ENCODE results near the gene ERRFI1.

The ERRFI1 gene

DNA sequence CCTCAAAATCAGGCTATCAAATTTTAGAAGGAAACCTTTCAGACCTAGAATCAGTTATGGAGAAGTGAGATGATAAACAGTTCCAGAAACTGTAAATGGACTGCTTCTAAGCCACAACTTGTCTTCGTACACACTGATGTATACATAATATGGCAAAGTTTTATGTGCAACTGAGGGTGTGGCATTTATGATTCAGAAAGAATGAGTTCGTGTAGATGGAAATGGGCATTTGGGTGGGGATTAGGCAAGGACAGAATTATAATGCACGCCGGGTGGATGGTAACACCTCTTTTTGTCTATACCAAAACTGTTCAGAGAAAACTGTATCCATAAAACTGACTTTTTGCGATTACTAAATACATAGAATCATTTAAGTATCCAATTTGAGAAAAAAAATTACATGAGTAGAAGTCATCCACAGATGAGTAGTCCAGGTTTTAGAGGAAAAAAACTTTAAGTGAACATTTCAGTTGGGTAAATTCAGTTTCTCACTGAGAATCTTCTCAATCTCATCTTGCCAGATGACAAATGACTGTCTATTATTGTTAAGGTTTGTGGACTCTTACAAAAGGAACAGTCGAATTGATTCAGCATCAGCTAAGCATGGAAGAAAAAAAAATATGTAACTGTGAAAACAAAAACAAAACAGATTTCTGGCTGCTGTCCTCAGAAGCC is 22.5 kb downstream of the ERRFI1 start:
- DNase-seq = no peak

DNA sequence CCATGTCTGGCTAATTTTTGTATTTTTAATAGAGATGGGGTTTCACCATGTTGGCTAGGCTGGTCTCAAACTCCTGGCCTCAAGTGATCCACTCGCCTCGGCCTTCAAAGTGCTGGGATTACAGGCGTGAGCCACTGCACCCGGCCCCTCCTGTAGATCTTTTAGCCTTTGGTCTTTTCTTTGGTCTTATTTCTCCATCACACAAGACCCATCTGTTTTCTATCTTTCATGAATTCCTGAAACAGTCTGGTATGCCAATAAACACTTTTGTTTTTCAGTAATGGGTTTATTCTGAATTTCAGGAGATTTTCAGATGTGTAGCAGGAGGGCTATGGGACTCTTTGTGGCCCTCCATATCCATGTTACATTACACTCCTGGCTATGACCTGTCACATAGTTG is 23.2 kb downstream of the ERRFI1 start:
- no peak for DNase-seq

DNA sequence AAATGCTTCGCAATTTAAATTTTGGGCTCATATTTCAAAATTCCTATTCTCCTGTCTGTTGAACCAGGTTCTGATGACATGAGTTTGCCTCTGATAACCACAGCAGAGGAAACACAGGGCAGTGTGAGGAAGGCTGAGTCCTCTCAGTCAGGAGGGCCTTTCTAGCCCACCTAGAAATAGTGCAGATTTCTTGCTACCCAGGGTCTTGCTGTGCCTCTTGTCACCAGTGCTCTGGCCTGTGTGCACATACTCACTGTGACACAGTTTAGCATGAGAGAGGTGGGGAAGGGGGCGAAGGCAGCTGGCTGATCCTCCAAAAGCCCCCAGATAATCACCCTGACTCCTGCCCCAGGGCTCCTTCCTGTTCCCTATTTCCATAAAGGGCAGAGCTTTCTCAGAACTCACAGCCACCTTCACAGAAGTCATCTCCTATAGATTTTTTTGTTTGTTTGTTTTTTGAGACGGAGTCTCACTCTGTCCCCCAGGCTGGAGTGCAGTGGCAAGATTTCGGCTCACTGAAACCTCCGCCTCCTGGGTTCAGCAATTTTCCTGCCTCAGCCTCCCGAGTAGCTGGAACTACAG is 23.7 kb downstream of the ERRFI1 start:
- no peak for DNase-seq

DNA sequence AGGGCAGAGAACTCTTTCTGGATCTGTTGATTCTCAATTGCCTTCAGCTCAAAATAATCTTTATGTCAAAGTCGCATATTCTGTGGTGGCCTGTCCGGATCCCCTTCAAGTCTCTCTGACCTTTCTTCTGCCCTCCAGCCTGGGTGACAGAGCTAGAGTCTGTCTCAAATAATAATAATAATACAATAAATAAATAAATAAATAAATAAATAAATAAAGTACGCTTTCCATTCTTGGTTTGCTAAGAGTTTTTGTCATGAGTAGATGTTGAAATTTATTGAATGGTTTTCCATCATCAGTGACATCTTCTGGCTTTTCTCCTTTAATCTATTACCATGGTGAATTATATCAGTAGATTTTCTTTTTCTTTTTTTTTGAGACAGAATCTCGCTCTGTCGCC is 30.7 kb downstream of the ERRFI1 start:
- DNase-seq = no peak

DNA sequence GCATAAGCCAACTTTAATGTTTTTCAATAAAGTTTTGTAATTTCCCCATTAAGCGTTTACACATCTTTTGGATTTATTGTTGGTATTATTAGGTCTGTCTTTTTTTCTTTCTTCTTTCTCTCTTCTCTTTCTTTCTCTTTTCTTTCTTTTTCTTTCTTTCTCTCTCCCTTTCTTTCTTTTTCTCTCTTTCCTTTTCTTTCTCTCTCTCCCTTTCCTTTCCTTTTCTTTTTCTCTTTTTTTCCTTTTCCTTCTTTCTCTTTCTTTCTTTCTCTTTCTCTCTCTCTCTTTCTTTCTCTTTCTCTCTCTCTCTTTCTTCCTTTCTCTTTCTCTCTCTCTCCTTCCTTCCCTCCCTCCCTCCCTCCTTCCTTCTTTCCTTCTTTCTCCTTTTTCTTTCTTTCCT is 31.3 kb downstream of the ERRFI1 start:
- no peak for DNase-seq

DNA sequence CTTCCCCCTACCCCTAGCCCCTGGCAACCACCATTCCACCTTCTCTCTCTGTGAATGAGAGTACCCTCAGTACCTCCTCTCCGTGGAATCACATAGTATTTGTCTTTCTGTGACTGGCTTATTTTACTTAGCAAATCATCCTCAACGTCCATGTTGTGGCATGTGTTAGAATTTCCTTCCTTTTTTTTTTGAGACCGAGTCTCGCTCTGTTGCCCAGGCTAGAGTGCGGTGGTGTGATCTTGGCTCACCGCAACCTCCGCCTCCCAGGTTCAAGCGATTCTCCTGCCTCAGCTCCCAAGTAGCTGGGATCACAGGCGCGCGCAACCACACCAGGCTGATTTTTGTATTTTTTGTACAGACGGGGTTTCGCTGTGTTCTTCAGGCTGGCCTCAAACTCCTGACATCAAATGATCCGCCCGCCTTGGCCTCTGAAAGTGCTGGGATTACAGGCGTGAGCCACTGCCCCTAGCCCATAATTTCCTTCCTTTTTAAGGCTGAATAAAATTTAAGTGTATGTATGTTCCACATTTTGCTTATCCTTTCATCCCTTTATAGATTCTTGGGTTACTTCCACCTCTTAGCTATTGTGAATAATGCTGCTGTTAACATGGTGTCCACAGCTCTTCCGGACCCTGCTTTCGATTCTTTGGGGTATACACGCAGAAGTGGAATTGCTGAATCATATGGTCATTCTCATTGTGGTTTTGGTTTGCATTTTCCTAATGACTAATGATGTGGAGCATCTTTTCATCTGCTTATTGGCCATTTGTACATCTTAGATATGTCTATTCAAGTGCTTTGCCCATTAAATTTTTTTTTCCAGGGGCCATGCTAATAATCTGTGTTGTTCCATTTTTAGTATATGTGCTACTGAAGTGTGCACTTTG is 32.3 kb downstream of the ERRFI1 start:
- DNase-seq = peak; percentile 91

DNA sequence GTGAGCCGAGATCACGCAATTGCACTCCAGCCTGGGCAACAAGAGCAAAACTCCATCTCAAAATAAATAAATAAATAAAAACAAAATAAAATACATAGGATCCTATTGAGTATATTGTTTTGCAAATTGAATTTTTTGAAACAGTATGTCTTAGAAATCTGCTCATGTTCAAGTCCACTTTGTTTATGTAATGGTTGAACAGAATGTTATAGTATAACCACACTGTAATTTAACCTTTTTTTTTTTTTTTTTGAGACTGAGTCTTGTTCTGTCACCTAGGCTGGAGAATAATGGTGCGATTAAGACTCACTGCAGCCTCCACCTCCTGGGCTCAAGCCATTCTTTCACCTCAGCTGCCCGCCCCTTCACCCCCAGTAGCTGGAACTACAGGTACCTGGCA is 33.2 kb downstream of the ERRFI1 start:
- DNase-seq = no peak

DNA sequence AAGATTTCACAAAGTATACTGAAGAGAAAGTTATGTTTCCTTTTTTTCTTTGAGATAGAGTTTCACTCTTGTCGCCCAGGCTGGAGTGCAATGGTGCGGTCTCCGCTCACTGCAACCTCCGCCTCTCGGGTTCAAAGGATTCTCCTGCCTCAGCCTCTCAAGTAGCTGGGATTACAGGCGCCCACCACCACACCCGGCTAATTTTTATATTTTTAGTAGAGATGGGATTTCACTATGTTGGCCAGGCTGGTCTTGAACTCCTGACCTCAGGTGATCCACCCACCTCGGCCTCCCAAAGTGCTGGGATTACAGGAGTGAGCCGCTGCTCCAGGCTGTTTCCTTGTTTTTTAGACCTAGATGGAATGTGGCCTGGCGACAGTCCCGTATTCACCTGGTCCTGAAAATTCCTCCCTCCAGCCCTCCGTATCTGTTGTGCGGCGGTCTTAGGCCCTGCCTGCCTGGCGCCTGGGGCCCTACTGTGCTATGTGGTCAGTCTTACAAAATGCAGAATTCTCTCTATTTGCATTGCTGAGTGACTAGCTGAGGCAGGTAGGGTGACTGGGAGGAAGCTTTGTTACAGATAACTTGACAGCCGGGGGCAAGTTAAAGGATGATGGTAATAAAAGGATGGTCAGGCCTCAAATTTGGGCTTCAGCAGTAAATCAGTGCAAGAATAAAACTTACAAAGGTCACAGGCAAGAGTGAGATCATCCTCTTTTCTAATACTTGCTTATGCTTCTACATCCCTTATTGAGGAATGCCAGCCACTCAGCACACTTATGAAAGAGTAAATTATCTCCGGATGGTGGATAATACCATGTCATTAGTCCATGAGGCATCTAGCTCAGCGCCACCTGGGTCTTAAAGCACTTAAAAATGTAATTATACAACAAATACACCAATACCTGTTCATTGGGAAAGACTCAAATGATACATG is 34.3 kb downstream of the ERRFI1 start:
- no peak for DNase-seq

DNA sequence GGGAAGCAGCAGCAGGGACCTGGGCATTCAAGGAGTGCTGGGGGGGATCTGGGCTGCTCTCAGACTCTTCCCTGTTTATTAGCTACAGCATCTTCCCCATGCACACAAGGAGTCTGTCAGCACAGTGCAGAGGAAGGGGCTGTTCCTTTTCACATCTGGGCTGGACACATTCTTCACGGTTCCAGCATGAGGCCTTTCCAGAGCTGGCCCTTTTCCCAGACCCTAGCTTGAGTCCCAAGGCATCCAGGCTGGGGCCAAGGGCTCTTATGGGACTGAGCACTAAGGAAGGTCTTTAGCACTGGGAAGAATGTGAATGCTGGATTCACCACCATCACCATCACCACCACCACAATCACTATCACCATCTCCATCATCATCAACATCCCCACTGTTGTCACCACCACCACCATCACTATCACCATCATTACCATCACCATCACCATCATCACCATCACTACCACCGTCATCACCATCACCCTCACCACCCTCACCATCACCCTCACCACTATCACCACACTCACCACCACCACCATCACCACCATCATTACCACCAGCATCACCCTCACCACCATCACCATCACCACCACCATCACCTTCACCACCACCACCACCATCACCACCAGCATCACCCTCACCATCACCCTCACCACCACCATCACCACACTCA is 36.2 kb downstream of the ERRFI1 start:
- peak; percentile 27 for DNase-seq

DNA sequence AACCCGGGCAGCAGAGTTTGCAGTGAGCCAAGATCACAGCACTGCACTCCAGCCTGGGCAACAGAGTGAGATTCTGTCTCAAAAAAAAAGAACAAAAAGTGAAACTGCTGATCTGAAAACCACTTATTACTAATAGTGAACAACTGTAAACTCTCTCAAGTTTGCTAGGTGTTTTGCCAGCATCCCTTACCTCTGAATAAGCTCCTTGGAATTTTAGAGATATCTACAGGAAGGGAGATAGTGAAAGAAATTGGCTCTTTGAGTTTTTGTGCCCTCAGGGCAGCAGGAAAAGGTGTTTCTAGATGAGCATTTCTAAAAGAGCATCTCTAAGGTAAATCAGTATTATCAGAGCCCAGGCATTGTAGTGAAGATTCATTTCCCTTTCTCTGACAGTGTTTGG is 37.5 kb downstream of the ERRFI1 start:
- DNase-seq = peak; percentile 12

DNA sequence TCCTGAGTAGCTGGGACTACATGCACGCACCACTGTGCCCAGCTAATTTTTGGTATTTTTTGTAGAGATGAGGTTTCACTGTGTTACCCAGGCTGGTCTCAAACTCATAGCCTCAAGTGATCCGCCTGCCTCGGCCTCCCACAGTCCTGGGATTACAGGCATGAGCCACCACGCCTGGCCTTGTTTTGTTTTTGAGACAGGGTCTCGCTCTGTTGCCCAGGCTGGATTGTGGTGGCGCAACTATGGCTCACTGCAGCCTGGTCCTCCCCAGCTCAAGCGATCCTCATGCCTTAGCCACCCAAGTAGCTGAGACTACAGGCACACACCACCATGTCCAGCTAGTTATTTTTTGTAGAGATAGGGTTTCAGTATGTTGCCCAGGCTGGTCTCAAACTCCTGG is 38.6 kb downstream of the ERRFI1 start:
- no peak for DNase-seq

DNA sequence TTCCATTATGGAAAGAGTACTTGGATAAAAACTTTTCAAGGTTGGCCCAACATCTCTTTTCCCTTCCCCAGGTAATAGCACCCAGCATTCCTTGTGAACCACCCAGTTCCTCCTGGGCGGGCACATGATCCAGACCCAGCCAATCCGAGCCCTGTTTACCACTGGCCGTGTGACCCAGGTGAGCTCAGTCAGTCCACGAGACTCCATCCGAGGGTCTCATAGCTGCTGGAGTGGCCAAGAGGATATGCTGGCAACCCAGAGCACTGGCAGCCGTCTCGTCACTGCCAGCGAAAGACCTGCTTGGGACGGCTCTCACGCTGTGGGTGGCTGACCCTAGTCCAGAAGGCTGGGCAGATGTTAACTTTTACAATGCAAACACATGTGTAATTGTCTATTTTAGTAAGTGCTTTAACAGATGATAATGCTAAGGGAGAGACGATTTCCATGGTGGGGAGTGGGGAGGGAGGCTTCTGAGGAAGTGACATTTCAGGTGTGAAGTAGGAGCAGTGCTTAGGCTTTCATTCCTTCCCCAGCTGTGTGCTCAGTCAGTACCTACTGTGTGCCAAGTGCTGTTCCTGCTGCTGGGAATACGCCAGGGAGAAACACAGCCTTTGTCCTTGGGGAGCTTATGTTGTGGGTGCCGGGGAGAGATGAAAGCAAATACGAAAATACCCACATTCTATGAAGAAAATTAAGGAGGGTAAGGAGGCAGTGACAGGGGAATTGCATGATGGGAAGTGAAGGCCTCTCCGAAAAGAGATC is 40.1 kb downstream of the ERRFI1 start:
- no peak for DNase-seq

DNA sequence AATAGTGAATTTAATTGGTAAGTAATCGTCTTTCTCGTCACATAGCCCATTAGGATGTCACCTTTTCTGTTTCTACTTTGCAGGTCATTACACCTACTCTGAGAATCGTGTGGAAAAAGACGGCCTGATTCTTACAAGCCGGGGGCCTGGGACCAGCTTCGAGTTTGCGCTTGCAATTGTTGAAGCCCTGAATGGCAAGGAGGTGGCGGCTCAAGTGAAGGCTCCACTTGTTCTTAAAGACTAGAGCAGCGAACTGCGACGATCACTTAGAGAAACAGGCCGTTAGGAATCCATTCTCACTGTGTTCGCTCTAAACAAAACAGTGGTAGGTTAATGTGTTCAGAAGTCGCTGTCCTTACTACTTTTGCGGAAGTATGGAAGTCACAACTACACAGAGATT is 41.3 kb downstream of the ERRFI1 start:
- no peak for DNase-seq

DNA sequence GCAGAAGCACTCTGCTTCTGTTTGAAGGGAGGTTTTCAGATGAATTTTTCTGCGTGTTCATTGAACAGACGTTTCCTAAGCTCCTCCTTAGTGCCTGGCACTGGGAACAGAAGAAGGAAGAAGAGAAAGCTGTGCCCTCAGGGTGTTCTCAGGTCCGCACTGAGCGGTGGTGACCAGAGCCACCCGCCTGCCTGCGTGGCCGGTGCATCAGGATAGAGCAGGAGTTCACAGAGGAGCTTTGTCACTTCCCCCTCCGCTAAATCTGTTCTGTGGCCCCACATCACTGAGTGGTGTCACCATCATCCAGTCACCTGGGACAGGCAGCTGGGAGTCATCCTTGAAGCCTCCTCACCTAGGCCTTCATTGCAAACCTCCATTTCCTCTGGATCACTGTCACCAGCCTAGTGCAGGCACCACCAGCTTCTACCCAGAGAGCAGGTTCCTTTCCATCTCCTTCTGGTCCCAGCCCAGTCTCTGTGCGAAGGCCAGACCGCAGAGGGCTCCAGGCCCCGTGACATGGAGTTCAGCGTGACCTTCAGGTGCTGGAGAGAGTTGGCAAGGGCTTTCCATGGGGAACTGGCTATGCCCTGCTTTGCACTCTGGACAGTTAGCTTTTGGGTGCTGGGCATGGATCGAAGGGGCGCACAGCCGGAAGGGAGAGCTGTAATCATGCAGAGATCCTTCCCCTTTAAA is 42.9 kb downstream of the ERRFI1 start:
- DNase-seq = no peak

DNA sequence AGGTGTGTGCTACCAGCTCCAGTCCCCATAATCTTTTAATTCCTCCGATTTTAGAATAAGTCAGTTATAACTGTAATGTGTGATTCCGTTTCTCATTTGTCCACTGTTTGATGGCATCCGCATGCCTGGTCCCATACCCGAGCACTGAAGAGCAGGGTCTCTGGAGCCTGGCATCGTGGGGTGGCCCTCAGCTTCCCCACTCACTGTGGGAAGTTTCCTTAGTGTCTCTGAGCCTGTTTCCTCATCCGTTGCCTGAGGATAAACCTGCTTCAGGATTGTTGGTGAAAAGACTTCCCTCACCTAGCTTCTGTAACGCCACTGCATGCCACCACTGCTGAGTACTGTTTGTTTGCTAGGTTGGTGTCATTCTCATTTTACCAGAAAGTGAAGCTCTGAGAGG is 45.1 kb downstream of the ERRFI1 start:
- no peak for DNase-seq

DNA sequence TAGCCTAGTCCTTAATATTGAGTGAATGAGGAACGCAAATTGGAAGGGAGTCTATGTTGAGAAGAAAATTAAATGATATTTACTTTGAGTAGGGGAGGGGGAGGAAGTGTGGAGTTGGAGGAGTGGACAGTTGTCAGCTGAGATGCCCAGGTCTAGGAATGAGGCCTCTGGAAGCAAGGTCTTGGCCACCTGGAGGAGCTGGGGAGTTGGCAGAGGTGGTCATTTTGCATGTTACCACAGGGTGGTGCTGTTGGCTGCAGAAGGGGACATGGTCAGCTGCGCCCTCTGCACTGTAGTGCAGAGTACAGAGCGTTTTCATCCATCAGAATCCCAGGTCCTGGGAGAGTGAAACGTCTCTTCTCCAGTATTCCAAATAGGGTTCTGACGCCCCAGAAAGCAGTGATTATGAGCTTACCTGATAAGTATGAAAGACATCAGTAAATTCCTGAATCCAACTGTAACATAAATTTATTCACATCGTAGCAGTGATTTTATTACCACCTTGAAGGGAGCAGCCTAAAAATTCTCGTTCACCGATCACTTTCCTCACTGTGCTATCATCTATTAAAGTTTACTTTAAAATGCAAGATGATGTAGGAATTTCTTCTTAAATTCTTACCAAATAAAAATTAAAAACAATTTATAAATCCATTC is 50.8 kb downstream of the ERRFI1 start:
- peak; percentile 67 for DNase-seq

DNA sequence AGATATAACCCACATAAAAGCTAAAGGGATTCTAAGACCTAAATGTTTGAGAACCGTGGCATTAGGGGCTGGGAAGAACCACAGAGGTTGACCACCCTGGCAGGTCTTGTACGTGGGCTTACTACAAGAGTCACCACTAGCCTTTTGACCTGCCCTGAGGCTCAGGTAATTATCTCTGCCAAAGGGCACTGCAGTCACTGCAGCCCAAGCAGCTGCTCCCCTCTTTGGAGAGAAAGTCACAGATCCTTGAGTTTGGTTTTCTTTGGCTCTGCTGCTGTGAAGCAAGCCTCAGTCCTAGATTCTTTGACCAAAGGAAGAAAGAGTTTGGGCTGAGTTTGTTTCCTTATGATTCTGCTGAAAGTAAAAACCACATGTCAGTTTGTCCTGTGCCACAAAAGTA is 53.0 kb downstream of the ERRFI1 start:
- DNase-seq = no peak

DNA sequence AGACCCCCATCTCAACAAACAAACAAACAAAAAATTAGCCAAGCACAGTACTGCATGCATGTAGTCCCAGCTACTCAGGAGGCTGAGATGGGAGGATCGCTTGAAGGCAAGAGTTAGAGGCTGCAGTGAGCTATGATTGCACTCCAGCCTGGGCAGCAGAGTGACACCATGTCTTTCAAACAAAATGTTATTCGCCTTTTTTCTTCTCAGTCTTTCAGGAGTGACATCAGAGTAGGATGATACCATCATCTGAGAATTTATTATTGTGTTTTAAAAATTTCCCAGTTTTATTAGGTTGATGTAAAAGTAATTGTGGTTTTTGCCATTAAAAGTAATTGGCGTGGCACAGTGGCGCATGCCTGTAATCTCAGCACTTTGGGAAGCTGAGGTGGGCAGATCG is 53.8 kb downstream of the ERRFI1 start:
- no peak for DNase-seq

DNA sequence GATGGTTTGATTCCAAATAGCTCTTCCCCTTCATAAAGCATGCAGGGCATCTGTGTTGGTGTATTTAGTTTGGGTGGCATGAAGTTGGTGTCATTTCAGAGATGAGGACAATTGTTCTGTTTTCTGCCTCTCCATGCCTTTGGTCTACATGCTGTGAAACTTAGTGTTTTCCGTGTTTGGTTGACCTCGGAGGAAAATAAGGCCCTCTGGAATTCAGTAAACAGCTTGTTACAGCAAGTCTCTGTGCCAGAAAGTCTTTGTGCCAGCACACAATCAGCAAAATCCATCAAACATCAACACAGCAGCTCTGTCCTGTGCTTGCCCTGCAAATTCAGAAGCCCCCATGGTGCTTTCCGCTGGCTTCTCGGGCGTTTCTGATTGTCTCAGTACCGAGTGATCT is 55.1 kb downstream of the ERRFI1 start:
- no peak for DNase-seq

DNA sequence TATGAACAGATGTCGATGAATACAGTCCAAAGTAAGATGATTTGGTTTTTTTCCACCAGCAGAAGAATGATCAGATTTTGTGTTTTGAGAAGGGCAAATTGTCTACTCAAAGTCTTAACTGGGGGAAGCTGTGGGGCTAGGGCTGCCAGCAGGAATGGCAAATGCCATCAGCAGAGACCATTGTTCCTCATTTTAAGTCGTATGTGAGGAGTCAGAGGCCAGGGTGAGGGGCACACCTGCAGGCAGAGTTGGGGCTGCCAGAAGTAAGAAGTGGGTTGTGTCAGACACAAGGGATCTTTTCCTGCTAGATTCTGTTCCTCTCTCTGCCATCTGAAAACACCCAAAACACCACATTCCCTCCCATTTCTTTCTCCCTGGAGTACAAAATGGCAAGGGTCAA is 55.9 kb downstream of the ERRFI1 start:
- no peak for DNase-seq

DNA sequence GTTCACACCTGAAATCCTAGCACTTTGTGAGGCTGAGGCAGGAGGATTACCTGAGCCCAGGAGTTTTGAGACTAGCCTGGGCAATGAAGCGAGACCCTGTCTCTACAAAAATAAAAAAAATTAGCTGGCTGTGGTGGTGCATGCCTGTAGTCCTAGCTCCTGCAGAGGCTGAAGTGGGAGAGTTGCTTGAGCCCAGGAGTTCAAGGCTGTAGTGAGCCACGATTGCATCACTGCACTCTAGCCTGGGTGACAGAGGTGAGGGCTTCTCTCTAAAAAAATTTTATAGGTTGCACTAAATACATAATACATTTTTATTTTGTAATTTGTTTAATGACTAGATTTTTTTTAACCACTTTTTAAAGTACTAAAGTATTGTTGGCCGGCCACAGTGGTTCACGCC is 58.5 kb downstream of the ERRFI1 start:
- DNase-seq = no peak

Measured in fibroblast of upper back skin (primary cell).